MM.1S (cell line): ENCODE results near the gene RBM28.

Experiments used
- DNase-seq: peaks from one replicate; pipeline ENCODE4 v3.0.0-alpha.2; 2015
- H2AFZ ChIP-seq: fragments of 300-600 bp; sonication (generic); 2 replicates; pipeline ENCODE4 v1.6.0; 2016; ENCODE audit warnings: antibody characterized with exemption, low read length
- H3F3A ChIP-seq: fragments of 300-600 bp; sonication (generic); 2 replicates; pipeline ENCODE4 v1.6.1; 2016; ENCODE audit warnings: mild to moderate bottlenecking, antibody characterized with exemption, low read length, moderate library complexity, mixed read lengths; ENCODE audit not compliant: insufficient read depth
- H3K27ac ChIP-seq: fragments of 300-600 bp; sonication (generic); 2 replicates; pipeline ENCODE4 v1.5.1; 2016; ENCODE audit warnings: mild to moderate bottlenecking, low read length
- H3K27me3 ChIP-seq: fragments of 300-600 bp; sonication (generic); replicated peaks from 2 replicates; pipeline ENCODE4 v1.6.0; 2016; ENCODE audit warnings: low read length; ENCODE audit not compliant: insufficient read depth
- H3K36me3 ChIP-seq: fragments of 300-600 bp; sonication (generic); replicated peaks from 2 replicates; pipeline ENCODE4 v1.6.1; 2016; ENCODE audit warnings: mild to moderate bottlenecking, low read length, mixed read lengths; ENCODE audit not compliant: insufficient read depth
- H3K4me1 ChIP-seq: fragments of 300-600 bp; sonication (generic); 2 replicates; pipeline ENCODE4 v1.6.1; 2016; ENCODE audit warnings: low read length, mixed read lengths
- H3K4me2 ChIP-seq: fragments of 300-600 bp; sonication (generic); 2 replicates; pipeline ENCODE4 v1.6.0; 2016; ENCODE audit warnings: low read depth, low read length
- H3K4me3 ChIP-seq: fragments of 300-600 bp; sonication (generic); 2 replicates; pipeline ENCODE4 v1.5.1; 2016; ENCODE audit warnings: low read length, mixed read lengths
- H3K79me2 ChIP-seq: fragments of 300-600 bp; sonication (generic); 2 replicates; pipeline ENCODE4 v1.6.1; 2016; ENCODE audit warnings: mixed run types, low read length, mixed read lengths
- H3K9ac ChIP-seq: fragments of 300-600 bp; sonication (generic); 2 replicates; pipeline ENCODE4 v1.6.1; 2016; ENCODE audit warnings: low read length, mixed read lengths
- H3K9me2 ChIP-seq: fragments of 300-600 bp; sonication (generic); replicated peaks from 2 replicates; pipeline ENCODE4 v1.6.1; 2016; ENCODE audit warnings: mild to moderate bottlenecking, low read length, mixed read lengths; ENCODE audit not compliant: insufficient read depth
- H3K9me3 ChIP-seq: fragments of 300-600 bp; sonication (generic); replicated peaks from 2 replicates; pipeline ENCODE4 v1.6.1; 2016; ENCODE audit warnings: mild to moderate bottlenecking, low read length, mixed read lengths; ENCODE audit not compliant: insufficient read depth
- H4K20me1 ChIP-seq: fragments of 300-600 bp; sonication (generic); 2 replicates; pipeline ENCODE4 v1.6.1; 2016; ENCODE audit warnings: mild to moderate bottlenecking, low read length, moderate library complexity, mixed read lengths; ENCODE audit not compliant: insufficient read depth
- CTCF ChIP-seq: fragments of 300-600 bp; sonication (generic); IDR thresholded peaks from 2 replicates; pipeline ENCODE4 v1.5.1; 2016; ENCODE audit warnings: antibody characterized with exemption, low read length, mixed read lengths
- EZH2 ChIP-seq: fragments of 300-600 bp; sonication (generic); optimal IDR thresholded peaks from 2 replicates; pipeline ENCODE3; 2017; ENCODE audit warnings: low read depth, mild to moderate bottlenecking, antibody characterized with exemption, low read length, mixed read lengths
- EZH2phosphoT487 ChIP-seq: fragments of 300-600 bp; sonication (generic); IDR thresholded peaks from 2 replicates; pipeline ENCODE4 v1.6.1; 2018; ENCODE audit warnings: antibody characterized with exemption, low read length

RBM28 gene

DNA sequence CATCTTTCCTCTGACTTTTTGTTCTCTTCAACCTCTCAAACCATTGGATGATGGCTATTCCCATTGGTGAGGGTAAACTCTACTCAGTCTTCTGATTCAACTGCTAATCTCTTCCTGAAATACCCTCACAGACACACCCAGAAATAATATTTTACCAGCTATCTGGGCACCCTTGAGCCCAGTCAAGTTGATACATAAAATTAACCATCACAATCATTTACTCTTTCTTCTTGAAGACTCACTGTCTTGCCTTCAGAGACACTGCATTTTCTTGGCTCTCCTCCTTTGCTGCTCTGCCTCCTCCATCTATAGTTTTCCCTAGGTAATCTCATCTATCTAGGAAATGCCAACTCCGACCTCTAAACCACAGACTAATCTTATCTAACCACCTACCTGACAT is 30.3 kb upstream of the RBM28 start:
- no peaks in the 10 kb centered on the region for H4K20me1 ChIP-seq
- TF ChIP-seq CTCF (no peak), EZH2 (no peak), EZH2phosphoT487 (no peak)

GRCh38 chr7:128373606-128374005 is 29.9 kb upstream of the RBM28 start:
- Histone ChIP-seq H3K9ac (no peak overlapping the region), H2AFZ (no peak overlapping the region)
- TF ChIP-seq EZH2phosphoT487 (no peak), EZH2 (no peak), CTCF (no peak)

More for the DNA sequence above, 30.3 kb upstream of the RBM28 start:
- H3K79me2 ChIP-seq = no peaks in the 10 kb centered on the region
- H3K36me3 ChIP-seq = no peaks in the 10 kb centered on the region
- no peaks in the 10 kb centered on the region for H3K9me2 ChIP-seq
- H2AFZ ChIP-seq = no peak overlapping the region
- no peaks in the 10 kb centered on the region for H3F3A ChIP-seq
- no peak for DNase-seq
- no peaks in the 10 kb centered on the region for H3K4me1 ChIP-seq
- no peaks in the 10 kb centered on the region for H3K9me3 ChIP-seq
- H3K4me2 ChIP-seq = no peak overlapping the region
- no peak overlapping the region for H3K27ac ChIP-seq
- H3K27me3 ChIP-seq = 0 out of 2 replicates have a peak, but pooled peaks cover 4% of the 10 kb centered on the region
- no peak overlapping the region for H3K4me3 ChIP-seq
- no peak overlapping the region for H3K9ac ChIP-seq

GRCh38 chr7:128370491-128370890 is 26.8 kb upstream of the RBM28 start:
- no peak for TF ChIP-seq CTCF
- no peak for TF ChIP-seq EZH2
- TF ChIP-seq EZH2phosphoT487 = no peak
- H3K9me2 ChIP-seq = no peaks in the 10 kb centered on the region
- no peak overlapping the region for H3K9ac ChIP-seq
- no peaks in the 10 kb centered on the region for H3K4me1 ChIP-seq
- H3K4me3 ChIP-seq = no peak overlapping the region
- H3K4me2 ChIP-seq = no peak overlapping the region
- no peaks in the 10 kb centered on the region for H3K79me2 ChIP-seq
- DNase-seq = no peak
- H2AFZ ChIP-seq = no peak overlapping the region
- no peaks in the 10 kb centered on the region for H3K9me3 ChIP-seq
- no peak overlapping the region for H3K27ac ChIP-seq
- H3K27me3 ChIP-seq = peaks cover 15% of the 10 kb centered on the region
- H3F3A ChIP-seq = no peaks in the 10 kb centered on the region
- no peaks in the 10 kb centered on the region for H4K20me1 ChIP-seq
- H3K36me3 ChIP-seq = no peaks in the 10 kb centered on the region

More at GRCh38 chr7:128373606-128374005, 29.9 kb upstream of the RBM28 start:
- H3K79me2 ChIP-seq = no peaks in the 10 kb centered on the region
- no peaks in the 10 kb centered on the region for H3K36me3 ChIP-seq
- H4K20me1 ChIP-seq = no peaks in the 10 kb centered on the region
- no peak overlapping the region for H3K4me2 ChIP-seq
- no peak for DNase-seq
- H3F3A ChIP-seq = no peaks in the 10 kb centered on the region
- H3K27ac ChIP-seq = no peak overlapping the region
- no peaks in the 10 kb centered on the region for H3K9me2 ChIP-seq
- no peak overlapping the region for H3K4me3 ChIP-seq
- 0 out of 2 replicates have a peak, but pooled peaks cover 4% of the 10 kb centered on the region for H3K27me3 ChIP-seq
- no peaks in the 10 kb centered on the region for H3K9me3 ChIP-seq
- H3K4me1 ChIP-seq = no peaks in the 10 kb centered on the region
